RWPE1 (cell line): ENCODE measurements around the gene MKNK2.

Source experiments
- CTCF ChIA-PET: fragments of 350-600 bp; sonication (Branson Sonifier 250); formaldehyde crosslinking; extraction: SDS; loops from one replicate; lab custom pipeline; 2021; lab: Yijun Ruan, JAX
- POLR2A ChIA-PET: fragments of 400-600 bp; formaldehyde crosslinking; extraction: SDS; loops from one replicate; lab custom pipeline; 2020; ENCODE audit warnings: antibody characterized with exemption; ENCODE audit not compliant: low non-redundant PET; lab: Yijun Ruan, JAX
- DNase-seq: peaks from one replicate; pipeline ENCODE4 v3.0.0; 2012; ENCODE audit warnings: low spot score
- H3K27ac ChIP-seq: fragments of 450-650 bp; 2 replicates; pipeline ENCODE4 v1.5.1; 2017
- CTCF ChIP-seq: fragments of 450-650 bp; conservative IDR thresholded peaks from 2 replicates; pipeline ENCODE4 v1.5.1; 2017; ENCODE audit warnings: low read depth, mild to moderate bottlenecking

MKNK2 gene

GRCh38 chr19:2062389-2062729 is 11.3 kb upstream of the MKNK2 start:
- ChIA-PET CTCF (interaction anchor here (0.6 to 1.1 kb wide), 3 partner anchors 8 to 131 kb away, joined by 3 read pairs; no protein-coding TSS in a partner anchor), POLR2A (no interaction called here)
- H3K27ac ChIP-seq = peak overlapping the region; percentile 100
- TF ChIP-seq CTCF = no peak
- DNase-seq = no peak

GRCh38 chr19:2061495-2062388 is 10.7 kb upstream of the MKNK2 start:
- CTCF ChIA-PET = interaction anchor here (1.1 kb wide), 1 partner anchor 8 kb away, joined by 3 read pairs; no protein-coding TSS in a partner anchor
- POLR2A ChIA-PET = interaction anchor here (1.1 kb wide), 1 partner anchor 12 kb away, joined by 4 read pairs; no protein-coding TSS in a partner anchor
- no peak for TF ChIP-seq CTCF
- DNase-seq = peak; percentile 98
- peak overlapping the region; percentile 100 for H3K27ac ChIP-seq

- peak overlapping the region; percentile 100 for H3K27ac ChIP-seq
- no peak for TF ChIP-seq CTCF
- ChIA-PET POLR2A (interaction anchor here (1.1 kb wide), 1 partner anchor 11 kb away, joined by 4 read pairs; no protein-coding TSS in a partner anchor), CTCF (interaction anchor here (1.0 to 1.1 kb wide), 2 partner anchors 9 kb away, joined by 3 to 4 read pairs; no protein-coding TSS in a partner anchor)
- DNase-seq = peak; percentile 44
Measured at GRCh38 chr19:2060884-2061494, 9.9 kb upstream of the MKNK2 start.

- TF ChIP-seq CTCF = no peak
- peak; percentile 45 for DNase-seq
- POLR2A ChIA-PET = no interaction called here
- CTCF ChIA-PET = interaction anchor here (0.7 kb wide), 1 partner anchor 12 kb away, joined by 4 read pairs; no protein-coding TSS in a partner anchor
- peak overlapping the region; percentile 100 for H3K27ac ChIP-seq
Measured at GRCh38 chr19:2059422-2060201, 8.6 kb upstream of the MKNK2 start.

GRCh38 chr19:2058570-2059421 is 7.8 kb upstream of the MKNK2 start:
- no peak for TF ChIP-seq CTCF
- ChIA-PET CTCF (interaction anchor here (0.7 kb wide), 1 partner anchor 12 kb away, joined by 4 read pairs; no protein-coding TSS in a partner anchor), POLR2A (no interaction called here)
- no peak for DNase-seq
- peak overlapping the region; percentile 100 for H3K27ac ChIP-seq
